GM23338 (cell line): ENCODE results near the gene TMEM127.

Source experiments
- CREB1 ChIP-seq: fragments of 250-450 bp; sonication (Bioruptor Pico); IDR thresholded peaks from 2 replicates; pipeline ENCODE4 v1.5.0; 2020; ENCODE audit warnings: low read depth, mild to moderate bottlenecking, moderate library complexity
- CTCF ChIP-seq, 2 experiments: fragments of 200-600 bp in 1 of 2; sonication (generic) in 1 of 2; conservative IDR thresholded peaks; 2 replicates each; pipeline versions ENCODE4 v1.5.1 to v1.6.1; 2016 to 2017; ENCODE audit warnings: antibody characterized with exemption in 2 of 2, low read depth in 2 of 2, mild to moderate bottlenecking in 2 of 2, moderate library complexity in 1 of 2
- EZH2phosphoT487 ChIP-seq: fragments of 200-600 bp; sonication (generic); IDR thresholded peaks from one replicate; pipeline ENCODE4 v1.8.1; 2018; ENCODE audit warnings: antibody characterized with exemption; ENCODE audit not compliant: unreplicated experiment
- REST ChIP-seq: IDR thresholded peaks from one replicate; pipeline ENCODE4 v1.6.1; 2018; ENCODE audit warnings: antibody characterized with exemption; ENCODE audit not compliant: unreplicated experiment

- no peak for TF ChIP-seq CTCF (conservative IDR thresholded peaks at IDR 0.05; ENCODE audit: low read depth in 2 of 2)
- TF ChIP-seq REST = no peak
- no peak for TF ChIP-seq CREB1 (CRISPR knock-in tag)
- TF ChIP-seq EZH2phosphoT487 = no peak
Measured at GRCh38 chr2:96239091-96239490, 26.7 kb downstream of the TMEM127 start.
